Limb (tissue), 2 donors: Measurements from ENCODE around the gene NUDT22.

Experiments
- DNase-seq, 2 donors: peaks; one replicate each; pipeline ENCODE4 v3.0.0-alpha.2; 2016; ENCODE audit errors: extremely low spot score in 2 of 2

The NUDT22 gene

DNA sequence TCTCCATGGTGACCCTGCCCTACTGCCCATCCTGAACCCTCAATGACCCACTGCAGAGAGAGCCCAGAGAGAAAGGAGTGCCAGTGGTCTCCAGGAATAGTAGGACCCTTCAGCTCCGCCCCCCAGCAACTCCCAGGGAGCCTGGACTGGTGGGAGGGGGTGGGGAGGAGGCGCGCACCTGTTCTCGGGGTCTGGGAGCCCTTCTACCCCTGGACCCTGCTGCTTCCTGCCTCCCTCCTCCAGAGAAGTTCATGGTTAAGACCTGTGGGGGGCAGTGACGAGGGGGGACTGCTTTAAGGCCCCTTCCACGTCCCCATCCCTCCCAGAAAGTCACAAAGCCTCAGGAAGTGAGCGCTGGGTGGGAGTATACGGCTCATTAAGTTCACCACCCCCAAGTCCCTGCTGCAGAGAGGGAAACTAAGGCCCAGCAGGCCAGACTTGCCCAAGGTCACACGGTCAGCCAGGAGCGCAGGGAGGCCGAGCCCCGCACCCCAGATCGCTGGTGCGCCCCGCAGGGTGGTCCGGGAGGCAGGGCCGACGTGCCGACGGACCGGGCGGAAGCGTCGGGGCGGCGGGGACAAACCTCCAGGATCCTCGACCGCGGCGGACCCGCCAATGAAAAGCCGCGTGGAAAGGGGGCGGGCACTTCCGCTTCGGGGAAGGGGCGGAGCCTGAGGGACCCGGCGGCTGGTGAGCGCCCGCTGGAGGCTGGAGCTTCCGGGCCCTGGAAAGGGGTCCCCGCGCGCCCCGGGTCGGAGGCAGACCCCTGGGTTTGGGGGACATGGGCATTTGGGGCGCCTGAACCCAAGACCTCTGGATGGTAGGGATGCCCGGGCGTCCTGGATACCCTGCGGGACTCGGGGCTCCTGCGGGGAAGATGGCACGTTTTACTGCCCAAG is at the start of gene NUDT22, which contains the start of gene TRPT1:
Gene NUDT22 (plus strand): TSS at position 667 of the 899 bp plus-strand sequence. CDS start 379 bp downstream, outside the sequence.
Gene TRPT1 (minus strand): TSS at position 579 of the 899 bp plus-strand sequence. CDS start 326 bp downstream, at position 253.
- DNase-seq, result peak; percentile 84 to 95

DNA sequence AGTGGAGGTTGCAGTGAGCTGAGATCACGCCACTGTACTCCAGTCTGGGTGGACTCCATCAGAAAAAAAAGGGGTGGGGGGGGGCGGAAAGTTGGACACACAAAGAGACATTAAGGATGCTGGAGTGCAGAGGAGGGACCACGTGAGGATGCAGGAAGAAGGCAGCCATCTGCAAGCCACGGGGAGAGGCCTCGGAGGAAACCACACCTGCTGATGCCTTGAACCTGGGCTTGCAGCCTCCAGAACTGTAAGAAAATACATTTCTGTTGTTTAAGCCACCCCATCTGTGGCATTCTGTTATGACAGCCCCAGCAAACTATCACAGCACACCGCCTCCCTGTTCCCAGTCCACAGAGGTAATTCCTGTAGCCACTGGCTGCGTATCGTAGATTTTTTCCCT is 49.3 kb upstream of the NUDT22 start:
- no peak for DNase-seq

DNA sequence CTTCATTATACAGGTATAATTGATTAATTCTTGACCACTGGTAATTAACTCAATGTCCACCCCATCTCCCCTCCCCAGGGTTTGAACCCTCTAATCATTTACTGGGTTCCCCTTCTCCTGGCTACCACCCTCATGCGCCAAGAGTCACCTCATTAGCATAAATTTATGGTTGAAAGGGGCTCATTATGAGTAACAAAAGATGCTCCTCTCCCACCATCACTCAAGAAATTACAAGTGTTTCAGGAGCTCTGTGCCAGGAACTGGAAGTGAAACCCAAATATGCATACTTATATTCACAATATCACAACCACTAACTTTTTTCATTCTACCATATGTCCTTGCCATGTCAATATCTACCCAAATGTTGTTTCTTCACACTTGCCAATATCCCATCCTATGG is 47.9 kb upstream of the NUDT22 start:
- DNase-seq, result no peak

DNA sequence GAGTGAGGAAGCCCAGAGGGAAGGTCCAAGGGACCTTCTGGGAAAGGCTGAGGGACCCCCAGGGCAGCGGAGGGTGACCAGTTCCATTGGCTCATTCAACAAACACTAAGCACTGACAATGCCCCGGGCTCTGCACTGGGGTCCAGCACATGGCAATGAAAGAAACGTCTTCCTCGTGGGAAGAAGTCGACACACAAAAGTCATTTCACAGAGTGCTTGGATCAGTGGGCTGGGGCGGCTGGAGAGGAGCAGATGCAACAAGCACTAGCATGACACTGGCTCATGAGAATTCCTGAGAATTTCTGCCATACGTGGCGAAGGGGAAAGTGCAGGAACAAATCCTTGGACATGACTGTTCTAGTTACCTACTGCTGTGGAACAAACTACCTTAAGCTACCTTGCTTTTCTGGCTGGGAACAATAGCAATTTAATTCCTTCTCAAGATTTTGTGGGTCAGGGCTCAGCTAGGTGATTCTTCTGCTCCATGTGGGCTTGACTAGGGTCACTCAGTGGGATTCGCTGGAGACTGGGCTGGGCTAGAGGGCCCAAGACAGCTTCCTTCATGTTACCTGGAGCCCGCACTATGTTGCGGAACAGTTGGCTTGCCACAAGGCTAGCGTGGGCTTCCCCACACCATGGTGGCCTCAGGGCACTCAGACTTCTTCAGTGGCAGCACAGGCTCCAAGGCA is 47.0 kb upstream of the NUDT22 start:
- DNase-seq, result no peak

DNA sequence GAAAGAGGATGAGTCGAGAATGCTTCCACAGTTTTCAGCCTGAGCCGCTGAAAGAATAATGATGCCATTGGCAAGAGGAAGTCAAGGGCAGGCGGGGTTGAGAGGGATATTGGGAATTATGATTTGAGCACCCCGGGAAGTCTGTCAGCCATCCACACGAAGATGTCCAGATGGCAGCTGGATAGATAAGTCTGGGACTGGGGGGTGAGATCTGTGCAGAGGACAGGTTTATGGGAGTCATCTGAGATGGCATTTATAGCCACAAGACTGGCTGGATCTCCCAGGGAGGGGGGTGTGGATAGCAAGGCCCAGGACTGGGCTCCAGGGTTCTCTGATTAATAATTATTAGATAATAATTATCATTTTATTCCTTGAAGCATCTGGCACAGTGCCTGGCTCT is 45.2 kb upstream of the NUDT22 start:
- DNase-seq, result no peak

GRCh38 chr11:64181506-64182411 is 44.3 kb upstream of the NUDT22 start:
- DNase-seq, result peak; percentile 80 to 85

GRCh38 chr11:64183890-64184289 is 42.2 kb upstream of the NUDT22 start:
- no peak for DNase-seq

DNA sequence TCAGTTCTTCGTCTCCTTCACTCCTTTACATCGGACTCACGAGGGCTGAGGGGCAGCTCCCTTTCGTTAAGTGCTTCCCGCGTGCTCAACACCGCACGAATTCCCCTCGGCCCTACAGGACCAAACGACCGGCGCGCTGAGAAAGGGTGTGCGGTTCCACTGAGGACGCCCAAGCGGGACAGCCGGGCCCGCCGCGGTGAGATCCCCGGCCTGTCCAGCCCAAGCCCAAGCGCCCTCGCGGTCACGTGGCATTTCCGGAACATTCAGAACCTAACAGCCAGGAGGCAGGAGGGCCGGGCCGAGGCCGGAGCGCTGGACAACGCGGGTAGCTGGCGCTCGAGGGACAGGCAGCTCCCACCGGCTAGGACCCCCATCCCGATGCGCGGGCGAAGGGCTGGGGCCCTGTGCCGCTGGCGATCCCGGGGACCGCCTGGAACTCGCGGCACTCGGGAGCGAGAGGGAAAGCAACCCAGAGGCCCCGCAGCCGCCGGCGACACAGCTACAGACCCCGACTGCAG is 40.8 kb upstream of the NUDT22 start:
- no peak for DNase-seq

- DNase-seq, result peak; percentile 99 to 100
Measured at GRCh38 chr11:64185693-64186491, 40.2 kb upstream of the NUDT22 start, which contains the start of gene STIP1. STIP1 (plus strand) TSS chr11:64186171; CDS start chr11:64186262, 91 bp downstream.

- peak; percentile 10 to 49 for DNase-seq
Measured at GRCh38 chr11:64186492-64187165, 39.4 kb upstream of the NUDT22 start.

DNA sequence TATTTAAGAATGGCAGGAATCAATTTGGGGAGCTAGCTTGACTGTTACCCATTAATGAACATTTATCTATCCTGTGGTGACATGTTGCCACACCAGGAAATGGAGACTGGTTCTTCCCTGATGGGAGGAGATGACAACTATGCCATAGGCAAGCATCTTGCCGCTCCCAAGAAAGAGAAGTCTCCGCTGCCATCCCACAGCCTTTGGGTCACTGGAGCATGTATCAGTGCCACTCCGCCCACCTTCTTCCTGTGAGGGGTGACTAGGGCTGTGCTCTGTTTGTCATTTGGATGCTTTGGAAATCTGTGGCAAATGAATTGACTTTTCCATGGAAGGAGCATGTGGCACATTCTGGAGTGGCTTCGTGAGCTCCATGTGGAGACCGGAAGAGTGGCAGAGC is 33.6 kb upstream of the NUDT22 start:
- DNase-seq, result no peak

DNA sequence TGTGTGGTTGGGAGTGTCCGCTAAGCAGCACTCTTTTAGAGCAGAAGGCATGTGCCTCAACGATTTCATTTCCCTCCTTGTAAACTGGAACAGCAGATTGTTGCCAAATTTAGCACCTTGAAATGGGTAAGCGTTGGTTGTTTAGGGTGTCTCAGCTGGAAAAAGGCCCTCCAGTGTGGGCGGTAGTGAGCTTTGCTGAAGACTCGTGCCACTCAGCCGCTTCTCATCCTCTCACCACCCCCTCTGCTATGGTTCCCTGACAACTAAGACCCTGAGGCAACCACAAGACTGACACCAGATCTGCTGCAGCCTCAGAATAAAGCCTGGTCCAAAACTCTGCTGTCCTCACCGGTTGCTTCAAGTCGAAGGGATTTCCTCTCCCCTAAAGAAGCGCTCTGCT is 29.4 kb upstream of the NUDT22 start:
- DNase-seq, result no peak

DNA sequence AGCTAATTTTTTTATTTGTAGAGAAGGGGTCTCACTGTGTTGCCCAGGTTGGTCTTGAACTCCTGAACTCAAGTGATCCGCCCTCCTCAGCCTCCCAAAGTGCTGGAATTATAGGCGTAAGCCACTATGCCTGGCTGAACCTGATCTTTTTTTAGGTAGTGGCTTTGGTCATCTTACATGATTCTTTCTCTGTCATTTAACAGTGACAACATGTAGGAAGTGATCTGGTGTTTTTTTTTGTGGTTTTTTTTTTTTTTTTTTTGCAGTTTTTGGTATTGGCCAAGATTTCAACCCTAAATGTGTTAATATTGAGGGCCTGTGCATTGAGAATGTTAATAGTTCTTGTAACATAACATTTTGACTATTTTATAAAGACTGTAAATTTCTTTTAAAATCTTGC is 27.6 kb upstream of the NUDT22 start:
- no peak for DNase-seq

- no peak for DNase-seq
Measured at GRCh38 chr11:64201543-64201942, 24.5 kb upstream of the NUDT22 start.

DNA sequence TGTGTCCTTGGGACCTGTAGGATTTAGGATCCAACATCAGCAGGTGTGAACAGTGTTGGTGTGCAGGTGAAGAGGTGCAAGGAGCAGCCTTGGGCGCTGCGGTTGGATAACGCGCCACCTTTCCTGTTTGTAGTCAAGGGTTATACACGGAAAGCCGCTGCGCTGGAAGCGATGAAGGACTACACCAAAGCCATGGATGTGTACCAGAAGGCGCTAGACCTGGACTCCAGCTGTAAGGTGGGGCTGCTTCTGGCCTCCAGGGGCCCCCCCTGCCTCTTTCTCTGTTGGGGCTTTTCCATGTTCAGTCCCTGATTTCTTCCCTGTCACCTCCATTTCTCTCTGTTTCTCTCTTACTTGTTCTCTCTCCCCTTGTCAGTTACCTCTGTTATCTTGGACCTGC is 23.1 kb upstream of the NUDT22 start:
- no peak for DNase-seq

- DNase-seq, result no peak
Measured at GRCh38 chr11:64203421-64204079, 22.5 kb upstream of the NUDT22 start.

GRCh38 chr11:64204080-64204440 is 22.0 kb upstream of the NUDT22 start:
- DNase-seq, result no peak

DNA sequence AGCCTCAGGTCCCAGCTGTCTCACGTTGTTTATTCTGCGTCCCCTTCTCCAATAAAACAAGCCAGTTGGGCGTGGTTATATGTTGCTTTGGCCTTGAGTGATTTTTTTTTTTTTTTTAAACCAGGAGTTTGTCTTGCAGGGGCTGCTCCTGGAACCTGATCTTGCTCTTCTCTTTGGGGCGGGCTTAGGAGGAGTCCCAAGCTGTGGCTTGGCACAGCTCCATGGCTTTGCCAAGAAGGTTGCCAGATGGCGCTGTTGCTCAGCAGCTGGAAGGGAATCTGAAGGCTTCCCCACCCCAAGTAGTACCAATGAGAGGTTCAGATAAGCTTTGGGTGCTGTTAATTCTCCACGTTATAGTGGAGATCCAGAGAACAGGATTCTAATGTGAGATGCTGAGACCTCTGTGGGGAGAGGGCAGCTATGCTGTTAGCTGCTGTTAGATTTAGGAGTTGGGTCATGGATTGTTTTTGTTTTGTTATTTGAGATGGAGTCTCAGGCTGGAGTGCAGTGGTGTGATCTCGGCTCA is 21.5 kb upstream of the NUDT22 start:
- DNase-seq, result peak; percentile 82 to 85
